RWPE1 (cell line): Measurements from ENCODE around the gene KCNC1.

Experiments used
- CTCF ChIA-PET: fragments of 350-600 bp; sonication (Branson Sonifier 250); formaldehyde crosslinking; extraction: SDS; loops from one replicate; lab custom pipeline; 2021; lab: Yijun Ruan, JAX
- POLR2A ChIA-PET: fragments of 400-600 bp; formaldehyde crosslinking; extraction: SDS; loops from one replicate; lab custom pipeline; 2020; ENCODE audit warnings: antibody characterized with exemption; ENCODE audit not compliant: low non-redundant PET; lab: Yijun Ruan, JAX
- DNase-seq: peaks from one replicate; pipeline ENCODE4 v3.0.0; 2012; ENCODE audit warnings: low spot score
- H3K27ac ChIP-seq: fragments of 450-650 bp; 2 replicates; pipeline ENCODE4 v1.5.1; 2017
- TF ChIP-seq, protein P1 (sequence below): fragments of 450-650 bp; conservative IDR thresholded peaks from 2 replicates; pipeline ENCODE4 v1.5.1; 2017; ENCODE audit warnings: low read depth, mild to moderate bottlenecking

Gene KCNC1

DNA sequence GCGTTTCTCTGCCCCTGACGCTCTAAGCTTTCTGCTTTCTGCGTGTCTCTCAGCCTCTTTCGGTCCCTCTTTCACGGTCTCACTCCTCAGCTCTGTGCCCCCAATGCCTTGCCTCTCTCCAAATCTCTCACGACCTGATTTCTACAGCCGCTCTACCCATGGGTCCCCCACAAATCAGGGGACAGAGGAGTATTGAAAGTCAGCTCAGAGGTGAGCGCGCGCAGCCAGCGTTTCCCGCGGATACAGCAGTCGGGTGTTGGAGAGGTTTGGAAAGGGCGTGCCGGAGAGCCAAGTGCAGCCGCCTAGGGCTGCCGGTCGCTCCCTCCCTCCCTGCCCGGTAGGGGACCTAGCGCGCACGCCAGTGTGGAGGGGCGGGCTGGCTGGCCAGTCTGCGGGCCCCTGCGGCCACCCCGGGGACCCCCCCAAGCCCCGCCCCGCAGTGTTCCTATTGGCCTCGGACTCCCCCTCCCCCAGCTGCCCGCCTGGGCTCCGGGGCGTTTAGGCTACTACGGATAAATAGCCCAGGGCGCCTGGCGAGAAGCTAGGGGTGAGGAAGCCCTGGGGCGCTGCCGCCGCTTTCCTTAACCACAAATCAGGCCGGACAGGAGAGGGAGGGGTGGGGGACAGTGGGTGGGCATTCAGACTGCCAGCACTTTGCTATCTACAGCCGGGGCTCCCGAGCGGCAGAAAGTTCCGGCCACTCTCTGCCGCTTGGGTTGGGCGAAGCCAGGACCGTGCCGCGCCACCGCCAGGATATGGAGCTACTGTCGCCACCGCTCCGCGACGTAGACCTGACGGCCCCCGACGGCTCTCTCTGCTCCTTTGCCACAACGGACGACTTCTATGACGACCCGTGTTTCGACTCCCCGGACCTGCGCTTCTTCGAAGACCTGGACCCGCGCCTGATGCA is 15.3 kb upstream of the KCNC1 start, which contains the start of gene MYOD1:
Gene MYOD1 (plus strand): TSS at position 544 of the 910 bp plus-strand sequence. CDS start 212 bp downstream, at position 756.
- TF ChIP-seq, protein P1, sequence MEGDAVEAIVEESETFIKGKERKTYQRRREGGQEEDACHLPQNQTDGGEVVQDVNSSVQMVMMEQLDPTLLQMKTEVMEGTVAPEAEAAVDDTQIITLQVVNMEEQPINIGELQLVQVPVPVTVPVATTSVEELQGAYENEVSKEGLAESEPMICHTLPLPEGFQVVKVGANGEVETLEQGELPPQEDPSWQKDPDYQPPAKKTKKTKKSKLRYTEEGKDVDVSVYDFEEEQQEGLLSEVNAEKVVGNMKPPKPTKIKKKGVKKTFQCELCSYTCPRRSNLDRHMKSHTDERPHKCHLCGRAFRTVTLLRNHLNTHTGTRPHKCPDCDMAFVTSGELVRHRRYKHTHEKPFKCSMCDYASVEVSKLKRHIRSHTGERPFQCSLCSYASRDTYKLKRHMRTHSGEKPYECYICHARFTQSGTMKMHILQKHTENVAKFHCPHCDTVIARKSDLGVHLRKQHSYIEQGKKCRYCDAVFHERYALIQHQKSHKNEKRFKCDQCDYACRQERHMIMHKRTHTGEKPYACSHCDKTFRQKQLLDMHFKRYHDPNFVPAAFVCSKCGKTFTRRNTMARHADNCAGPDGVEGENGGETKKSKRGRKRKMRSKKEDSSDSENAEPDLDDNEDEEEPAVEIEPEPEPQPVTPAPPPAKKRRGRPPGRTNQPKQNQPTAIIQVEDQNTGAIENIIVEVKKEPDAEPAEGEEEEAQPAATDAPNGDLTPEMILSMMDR, result no peak
- CTCF ChIA-PET, result interaction anchor here (0.6 to 4.7 kb wide), 4 partner anchors 12 to 414 kb away, joined by 3 to 31 read pairs (median 8); no protein-coding TSS in a partner anchor
- POLR2A ChIA-PET, result no interaction called here
- no peak for DNase-seq
- H3K27ac ChIP-seq, result no peak within 1 kb of the TSS

DNA sequence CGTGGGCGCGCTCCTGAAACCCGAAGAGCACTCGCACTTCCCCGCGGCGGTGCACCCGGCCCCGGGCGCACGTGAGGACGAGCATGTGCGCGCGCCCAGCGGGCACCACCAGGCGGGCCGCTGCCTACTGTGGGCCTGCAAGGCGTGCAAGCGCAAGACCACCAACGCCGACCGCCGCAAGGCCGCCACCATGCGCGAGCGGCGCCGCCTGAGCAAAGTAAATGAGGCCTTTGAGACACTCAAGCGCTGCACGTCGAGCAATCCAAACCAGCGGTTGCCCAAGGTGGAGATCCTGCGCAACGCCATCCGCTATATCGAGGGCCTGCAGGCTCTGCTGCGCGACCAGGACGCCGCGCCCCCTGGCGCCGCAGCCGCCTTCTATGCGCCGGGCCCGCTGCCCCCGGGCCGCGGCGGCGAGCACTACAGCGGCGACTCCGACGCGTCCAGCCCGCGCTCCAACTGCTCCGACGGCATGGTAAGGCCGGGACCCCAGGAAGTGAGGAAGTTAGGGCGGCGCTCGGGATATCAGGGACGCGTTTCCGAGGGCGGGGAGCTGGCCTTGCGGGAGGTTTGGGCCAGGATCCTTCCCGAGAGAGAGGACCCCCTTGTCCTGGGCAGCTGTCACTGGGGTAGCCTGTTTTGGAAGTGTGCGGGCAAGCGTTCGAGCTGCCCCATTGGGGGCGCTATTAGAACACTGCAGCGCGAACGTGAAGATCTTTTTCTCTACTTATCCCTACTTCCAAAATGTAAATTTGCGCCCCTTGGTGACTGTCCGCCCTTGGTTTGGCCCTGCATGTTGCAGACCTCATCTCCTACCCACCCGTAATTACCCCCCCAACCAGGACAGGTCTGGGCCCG is 14.4 kb upstream of the KCNC1 start:
- TF ChIP-seq, protein P1, result no peak
- H3K27ac ChIP-seq, result no peak overlapping the region
- no peak for DNase-seq
- ChIA-PET POLR2A (no interaction called here), CTCF (interaction anchor here (0.7 to 4.7 kb wide), 6 partner anchors 11 to 259 kb away, joined by 3 to 31 read pairs (median 4); no protein-coding TSS in a partner anchor)

DNA sequence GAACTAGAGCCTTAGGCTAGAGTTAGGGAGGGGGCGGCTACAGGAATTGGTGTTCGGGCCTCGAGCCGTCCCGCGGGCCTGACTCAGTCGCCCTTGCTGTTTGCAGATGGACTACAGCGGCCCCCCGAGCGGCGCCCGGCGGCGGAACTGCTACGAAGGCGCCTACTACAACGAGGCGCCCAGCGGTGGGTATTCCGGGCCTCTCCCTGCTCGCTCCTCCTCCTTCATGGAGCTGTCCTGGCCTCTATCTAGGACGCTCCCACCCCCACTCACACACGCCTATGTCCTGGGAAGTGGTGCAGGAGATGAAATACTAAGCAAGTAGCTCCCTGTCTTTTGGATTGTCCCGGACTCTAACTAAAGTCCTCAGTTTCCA is 13.8 kb upstream of the KCNC1 start:
- no peak for DNase-seq
- ChIA-PET CTCF (interaction anchor here (0.5 to 4.7 kb wide), 7 partner anchors 10 to 258 kb away, joined by 3 to 31 read pairs (median 3); no protein-coding TSS in a partner anchor), POLR2A (no interaction called here)
- TF ChIP-seq, protein P1, result no peak
- no peak overlapping the region for H3K27ac ChIP-seq

DNA sequence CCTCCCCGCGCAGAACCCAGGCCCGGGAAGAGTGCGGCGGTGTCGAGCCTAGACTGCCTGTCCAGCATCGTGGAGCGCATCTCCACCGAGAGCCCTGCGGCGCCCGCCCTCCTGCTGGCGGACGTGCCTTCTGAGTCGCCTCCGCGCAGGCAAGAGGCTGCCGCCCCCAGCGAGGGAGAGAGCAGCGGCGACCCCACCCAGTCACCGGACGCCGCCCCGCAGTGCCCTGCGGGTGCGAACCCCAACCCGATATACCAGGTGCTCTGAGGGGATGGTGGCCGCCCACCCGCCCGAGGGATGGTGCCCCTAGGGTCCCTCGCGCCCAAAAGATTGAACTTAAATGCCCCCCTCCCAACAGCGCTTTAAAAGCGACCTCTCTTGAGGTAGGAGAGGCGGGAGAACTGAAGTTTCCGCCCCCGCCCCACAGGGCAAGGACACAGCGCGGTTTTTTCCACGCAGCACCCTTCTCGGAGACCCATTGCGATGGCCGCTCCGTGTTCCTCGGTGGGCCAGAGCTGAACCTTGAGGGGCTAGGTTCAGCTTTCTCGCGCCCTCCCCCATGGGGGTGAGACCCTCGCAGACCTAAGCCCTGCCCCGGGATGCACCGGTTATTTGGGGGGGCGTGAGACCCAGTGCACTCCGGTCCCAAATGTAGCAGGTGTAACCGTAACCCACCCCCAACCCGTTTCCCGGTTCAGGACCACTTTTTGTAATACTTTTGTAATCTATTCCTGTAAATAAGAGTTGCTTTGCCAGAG is 13.2 kb upstream of the KCNC1 start:
- DNase-seq, result no peak
- H3K27ac ChIP-seq, result no peak overlapping the region
- TF ChIP-seq, protein P1, result no peak
- ChIA-PET POLR2A (no interaction called here), CTCF (interaction anchor here (0.5 to 4.7 kb wide), 6 partner anchors 9 to 363 kb away, joined by 3 to 31 read pairs (median 6); no protein-coding TSS in a partner anchor)

DNA sequence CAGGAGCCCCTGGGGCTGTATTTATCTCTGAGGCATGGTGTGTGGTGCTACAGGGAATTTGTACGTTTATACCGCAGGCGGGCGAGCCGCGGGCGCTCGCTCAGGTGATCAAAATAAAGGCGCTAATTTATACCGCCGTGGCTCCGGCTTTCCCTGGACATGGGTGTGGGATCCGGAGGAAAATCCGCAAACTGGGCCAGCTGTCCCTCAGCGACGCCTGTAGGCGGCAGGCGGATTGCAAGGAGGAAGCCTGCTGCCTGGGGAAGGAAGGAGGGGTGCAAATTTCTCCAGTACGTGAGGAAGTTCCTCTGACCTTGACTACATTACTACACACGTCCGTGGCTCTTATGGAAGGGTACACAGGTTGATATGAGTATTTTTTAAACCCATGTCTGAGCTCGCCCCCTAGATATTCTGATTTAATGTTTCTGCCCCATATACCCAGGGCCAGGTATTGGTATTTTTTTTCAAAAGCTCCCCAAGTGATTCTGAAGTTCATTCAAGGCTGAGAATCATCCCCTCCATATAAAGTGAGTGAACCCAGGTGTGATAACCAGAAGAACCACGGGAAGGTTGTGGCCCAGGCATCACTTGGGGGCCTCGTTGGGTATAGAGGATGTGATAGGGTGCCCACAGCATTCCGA is 12.5 kb upstream of the KCNC1 start:
- peak; percentile 38 for DNase-seq
- TF ChIP-seq, protein P1, result no peak
- ChIA-PET POLR2A (no interaction called here), CTCF (interaction anchor here (0.6 to 4.7 kb wide), 7 partner anchors 9 to 363 kb away, joined by 3 to 31 read pairs (median 5); no protein-coding TSS in a partner anchor)
- no peak overlapping the region for H3K27ac ChIP-seq
